ENCODE measurements around the gene PEX7. TPM values are rescaled to one million over a fixed set of nuclear protein-coding genes. Genes with fewer than 3 reads are reported as not detected.
"Not testable (repeated sequence)": the region's sequence is repeated elsewhere in the genome, so short reads cannot be mapped to it uniquely, and the experiment has no call there.

PEX7 gene
- polyA plus RNA-seq, 1 donor, result 7.4 TPM

GRCh38 chr6:136895901-136896300, 73.5 kb downstream of the PEX7 start:
- no peak for DNase-seq (ENCODE audit: low read depth)

GRCh38 chr6:136897071-136897470, 74.7 kb downstream of the PEX7 start:
- no peak for DNase-seq (ENCODE audit: low read depth)

DNA sequence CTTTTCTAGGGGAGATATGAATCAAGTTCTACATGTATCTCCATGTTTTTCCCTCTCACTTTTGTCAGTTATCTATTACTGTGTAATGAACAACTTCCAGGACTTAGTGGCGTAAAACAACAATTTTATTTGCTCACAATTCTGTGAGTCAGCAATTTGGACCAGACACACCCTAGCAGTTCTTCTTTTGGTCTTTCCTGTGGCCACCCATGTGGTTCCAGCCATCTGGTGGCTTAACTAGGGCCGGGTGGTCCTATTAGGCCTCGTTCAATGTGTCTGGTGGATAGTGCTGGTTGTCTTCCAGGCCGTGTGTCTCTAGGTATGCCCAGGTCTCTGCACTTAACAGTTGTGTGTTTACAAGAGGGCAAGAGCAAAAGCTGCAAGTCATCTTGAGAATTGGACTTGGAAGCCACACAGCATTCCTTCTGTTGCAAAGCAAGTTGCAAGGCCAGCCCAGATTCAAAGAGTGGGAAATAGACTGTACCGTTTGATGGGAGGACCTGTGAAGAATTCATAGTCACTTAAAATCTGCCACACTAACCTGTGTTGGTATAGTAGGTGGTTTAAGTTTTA, 78.9 kb downstream of the PEX7 start:
- DNase-seq (ENCODE audit: low read depth), result no peak

- not testable (repeated sequence) for DNase-seq (ENCODE audit: low read depth)
Measured at GRCh38 chr6:136904477-136904876, 82.1 kb downstream of the PEX7 start.

DNA sequence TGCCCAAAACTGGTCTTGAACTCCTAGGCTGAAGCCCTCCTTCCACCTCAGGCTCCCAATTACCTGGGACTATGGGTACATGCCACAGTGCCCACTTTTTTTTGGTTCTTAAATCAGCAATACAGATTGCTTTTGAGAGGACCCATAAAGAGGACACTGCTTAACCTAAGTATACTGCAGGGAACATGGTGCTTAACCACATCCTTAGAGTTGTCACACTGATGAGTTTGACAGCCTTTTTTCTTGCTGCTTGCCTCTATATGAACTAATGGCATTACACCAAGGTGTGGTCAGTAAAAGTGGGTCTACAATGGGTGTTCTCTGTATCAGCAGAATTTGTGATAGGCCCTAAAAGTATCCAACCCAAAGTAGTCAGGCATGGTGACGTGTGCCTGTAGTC, 92.6 kb downstream of the PEX7 start:
- no peak for DNase-seq (ENCODE audit: low read depth)

- no peak for DNase-seq (ENCODE audit: low read depth)
Measured at GRCh38 chr6:136918706-136919105, 96.3 kb downstream of the PEX7 start.

DNA sequence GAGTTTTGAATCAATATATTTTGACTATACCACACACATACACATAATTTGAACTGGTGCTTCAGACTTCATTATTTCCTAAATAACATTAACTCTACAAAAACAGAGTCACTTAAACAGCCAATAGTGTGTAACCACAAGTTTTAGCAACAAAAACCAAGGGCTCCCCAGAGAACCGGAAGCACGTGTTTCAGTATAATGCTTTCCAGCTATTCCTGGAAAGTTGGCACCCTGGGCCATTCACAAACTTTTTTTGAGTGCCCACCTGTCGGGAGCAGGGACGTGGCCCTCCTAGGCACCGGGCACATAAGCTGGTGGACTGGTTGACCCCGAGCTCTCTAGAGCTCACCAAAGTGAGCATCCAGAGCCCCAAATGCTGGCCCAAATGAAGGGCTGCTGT, 97.8 kb downstream of the PEX7 start:
- DNase-seq (ENCODE audit: low read depth), result no peak

- no peak for DNase-seq (ENCODE audit: low read depth)
Measured at GRCh38 chr6:136920671-136921380, 98.4 kb downstream of the PEX7 start.

GRCh38 chr6:136921381-136921935, 99.1 kb downstream of the PEX7 start:
- DNase-seq (ENCODE audit: low read depth), result no peak

GRCh38 chr6:136921936-136922684, 99.7 kb downstream of the PEX7 start, which contains the start of gene SLC35D3:
TSS of gene SLC35D3 (plus strand) at chr6:136922301. CDS start at chr6:136922429, 128 bp downstream.
- no peak for DNase-seq (ENCODE audit: low read depth)

DNA sequence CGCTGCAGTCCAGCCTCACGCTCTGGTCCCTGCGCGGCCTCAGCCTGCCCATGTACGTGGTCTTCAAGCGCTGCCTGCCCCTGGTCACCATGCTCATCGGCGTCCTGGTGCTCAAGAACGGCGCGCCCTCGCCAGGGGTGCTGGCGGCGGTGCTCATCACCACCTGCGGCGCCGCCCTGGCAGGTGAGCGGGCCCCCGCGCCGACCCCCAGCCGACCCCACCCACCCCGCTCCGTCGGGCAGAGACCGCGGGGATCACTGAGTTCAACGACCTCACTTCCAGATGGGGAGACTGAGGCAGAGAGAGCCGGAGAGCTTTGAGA, 100.3 kb downstream of the PEX7 start:
- no peak for DNase-seq (ENCODE audit: low read depth)

- no peak for DNase-seq (ENCODE audit: low read depth)
Measured at GRCh38 chr6:136923116-136923953, 100.9 kb downstream of the PEX7 start.

DNA sequence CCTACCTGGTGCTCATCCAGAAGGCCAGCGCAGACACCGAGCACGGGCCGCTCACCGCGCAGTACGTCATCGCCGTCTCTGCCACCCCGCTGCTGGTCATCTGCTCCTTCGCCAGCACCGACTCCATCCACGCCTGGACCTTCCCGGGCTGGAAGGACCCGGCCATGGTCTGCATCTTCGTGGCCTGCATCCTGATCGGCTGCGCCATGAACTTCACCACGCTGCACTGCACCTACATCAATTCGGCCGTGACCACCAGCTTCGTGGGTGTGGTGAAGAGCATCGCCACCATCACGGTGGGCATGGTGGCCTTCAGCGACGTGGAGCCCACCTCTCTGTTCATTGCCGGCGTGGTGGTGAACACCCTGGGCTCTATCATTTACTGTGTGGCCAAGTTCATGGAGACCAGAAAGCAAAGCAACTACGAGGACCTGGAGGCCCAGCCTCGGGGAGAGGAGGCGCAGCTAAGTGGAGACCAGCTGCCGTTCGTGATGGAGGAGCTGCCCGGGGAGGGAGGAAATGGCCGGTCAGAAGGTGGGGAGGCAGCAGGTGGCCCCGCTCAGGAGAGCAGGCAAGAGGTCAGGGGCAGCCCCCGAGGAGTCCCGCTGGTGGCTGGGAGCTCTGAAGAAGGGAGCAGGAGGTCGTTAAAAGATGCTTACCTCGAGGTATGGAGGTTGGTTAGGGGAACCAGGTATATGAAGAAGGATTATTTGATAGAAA, 101.7 kb downstream of the PEX7 start:
- DNase-seq (ENCODE audit: low read depth), result no peak

DNA sequence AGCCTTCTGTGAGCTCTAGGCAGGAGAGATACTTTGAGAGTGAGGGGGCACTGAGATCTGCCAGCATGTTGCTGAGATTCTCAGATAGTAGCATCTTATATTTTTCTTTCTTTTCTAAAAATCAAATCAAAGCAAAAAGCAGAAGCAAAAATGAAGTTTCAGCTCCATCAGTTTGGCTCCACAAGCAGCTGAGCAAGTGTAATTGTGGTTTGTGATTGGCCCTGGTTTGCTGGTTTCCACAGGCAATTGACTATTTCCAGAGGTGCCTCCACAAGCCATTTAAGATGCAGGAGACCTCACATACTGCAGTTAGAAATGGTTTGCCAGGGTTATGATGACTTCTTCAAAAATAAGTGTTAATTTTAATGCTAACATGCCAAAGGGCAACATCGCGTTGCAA, 104.0 kb downstream of the PEX7 start:
- DNase-seq (ENCODE audit: low read depth), result no peak

DNA sequence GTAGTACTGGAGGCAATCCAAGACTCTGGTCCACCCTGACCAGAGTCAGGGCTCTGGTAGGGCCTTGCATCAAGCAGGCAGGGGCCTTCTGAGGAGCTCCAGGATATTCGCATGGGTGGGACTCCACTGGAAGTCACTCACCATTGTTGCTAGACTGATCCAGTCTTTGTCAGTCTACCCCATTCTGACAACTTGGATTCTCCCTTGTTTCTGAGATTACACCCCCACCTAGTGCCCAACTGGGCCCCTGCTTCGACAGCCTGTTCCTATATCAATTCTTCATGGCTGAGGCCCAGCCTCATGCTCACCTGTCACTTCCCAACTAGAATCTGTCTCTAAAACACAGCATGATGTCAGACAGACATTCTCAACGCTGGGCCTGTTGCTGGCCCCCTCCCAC, 104.9 kb downstream of the PEX7 start:
- DNase-seq (ENCODE audit: low read depth), result no peak

DNA sequence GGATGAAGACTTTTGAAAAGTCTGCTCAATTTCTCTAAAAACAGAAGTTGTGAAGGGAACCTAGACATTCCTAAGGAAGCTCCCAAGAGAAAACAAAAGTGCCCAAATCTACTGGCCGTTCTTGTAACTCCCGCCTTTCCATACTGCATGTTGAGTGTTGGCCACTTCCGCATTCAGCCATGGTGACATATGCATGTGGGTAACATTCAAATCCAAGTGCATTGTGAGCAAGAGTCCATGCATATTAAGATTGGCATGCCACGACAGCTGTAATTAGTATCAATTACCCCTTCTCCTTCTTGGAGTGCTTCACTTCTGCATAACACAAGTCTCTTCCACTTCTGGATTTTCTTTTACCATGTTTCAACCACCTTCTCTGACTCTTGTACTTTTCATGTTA, 108.1 kb downstream of the PEX7 start:
- DNase-seq (ENCODE audit: low read depth), result no peak

DNA sequence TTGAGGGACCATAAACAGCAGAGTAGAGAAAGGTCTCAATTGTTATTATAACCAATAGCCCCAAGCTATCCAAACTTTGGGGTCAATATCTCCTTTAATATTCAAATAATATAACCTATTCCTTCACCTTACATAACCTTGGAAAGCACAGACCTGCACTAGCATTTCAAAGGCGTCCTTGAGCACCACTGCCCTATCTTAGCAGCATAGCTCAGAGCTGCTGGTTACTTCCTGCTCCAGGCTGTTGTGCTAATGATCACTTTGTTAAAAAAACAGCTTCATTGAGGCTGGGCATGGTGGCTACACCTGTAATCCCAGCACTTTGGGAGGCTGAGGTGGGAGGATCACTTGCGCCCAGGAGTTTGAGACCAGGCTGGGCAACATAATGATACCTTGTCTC, 110.2 kb downstream of the PEX7 start:
- no peak for DNase-seq (ENCODE audit: low read depth)

GRCh38 chr6:136945072-136945471, 122.7 kb downstream of the PEX7 start:
- no peak for DNase-seq (ENCODE audit: low read depth)

DNA sequence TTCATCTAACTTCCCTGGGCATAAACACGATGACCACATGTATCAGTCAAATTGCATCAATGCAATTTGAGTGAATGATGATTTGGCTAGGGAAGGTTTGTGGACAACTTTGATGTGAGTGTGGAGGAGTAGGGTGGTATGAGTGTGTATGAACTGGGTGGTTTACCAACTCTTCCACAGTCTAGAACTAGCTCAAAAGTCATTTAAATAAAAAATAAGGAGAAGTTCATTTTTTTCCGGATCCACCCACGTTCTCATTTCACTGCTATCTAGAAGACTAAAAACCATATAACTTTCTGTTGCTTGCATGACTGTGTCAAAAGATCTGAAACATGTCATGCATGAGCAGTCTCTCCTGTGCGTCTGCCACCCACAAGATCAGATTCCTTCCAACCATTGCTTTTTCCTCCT, 123.3 kb downstream of the PEX7 start:
- DNase-seq (ENCODE audit: low read depth), result no peak

DNA sequence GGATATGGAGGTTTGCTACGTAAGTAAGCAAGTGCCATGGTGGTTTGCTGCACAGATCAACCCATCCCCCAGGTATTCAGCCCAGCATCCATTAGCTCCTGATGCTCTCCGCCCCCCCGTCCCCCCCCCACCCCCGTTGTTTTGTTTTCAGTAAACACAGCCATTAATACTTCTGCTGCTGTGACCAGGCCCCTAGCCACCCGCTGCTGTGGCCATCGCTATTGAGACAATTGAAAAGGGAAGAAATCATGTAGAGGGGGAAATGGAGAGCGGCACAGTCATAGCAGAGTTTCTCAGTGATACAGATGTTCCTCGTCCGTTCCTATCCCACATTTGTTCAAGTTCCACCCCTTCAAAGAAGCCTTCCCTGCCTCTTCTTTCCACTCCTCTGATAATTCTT, 124.6 kb downstream of the PEX7 start:
- no peak for DNase-seq (ENCODE audit: low read depth)

- DNase-seq (ENCODE audit: low read depth), result not testable (repeated sequence)
Measured at GRCh38 chr6:136949957-136950356, 127.6 kb downstream of the PEX7 start.

Data from forelimb muscle (tissue), 1 donor.